Stimulated activated CD4-positive, alpha-beta T cell treated with anti-CD3 and anti-CD28 coated beads, Interleukin-15, amount 100 ng/mL, for 48 hours (primary cell): ENCODE measurements around the gene HOXB5.

Source experiments
- DNase-seq, 2 donors: peaks; one replicate each; pipeline ENCODE4 v3.0.0-alpha.2; 2020; ENCODE audit warnings: low read depth in 2 of 2

Gene HOXB5

GRCh38 chr17:48629411-48629759 is 35.8 kb upstream of the HOXB5 start:
- DNase-seq: no peak

GRCh38 chr17:48628649-48629410 is 35.3 kb upstream of the HOXB5 start:
- no peak for DNase-seq

- DNase-seq: no peak
Observed at GRCh38 chr17:48627623-48628521, 34.3 kb upstream of the HOXB5 start.

- no peak for DNase-seq
Observed at GRCh38 chr17:48627118-48627597, 33.6 kb upstream of the HOXB5 start.

GRCh38 chr17:48626245-48627117 is 32.9 kb upstream of the HOXB5 start, which contains the start of gene HOXB9:
Gene HOXB9, minus strand, starts transcription at chr17:48626358. Its CDS starts 89 bp downstream, at chr17:48626269.
- no peak for DNase-seq

- DNase-seq: no peak
Observed at GRCh38 chr17:48625495-48626244, 32.1 kb upstream of the HOXB5 start.

- DNase-seq: no peak
Observed at GRCh38 chr17:48624544-48625494, 31.2 kb upstream of the HOXB5 start.

GRCh38 chr17:48624118-48624517 is 30.5 kb upstream of the HOXB5 start:
- DNase-seq: no peak

- no peak for DNase-seq
Observed at GRCh38 chr17:48623583-48623982, 30.0 kb upstream of the HOXB5 start.

- no peak for DNase-seq
Observed at GRCh38 chr17:48622857-48623256, 29.3 kb upstream of the HOXB5 start.

- DNase-seq: no peak
Observed at GRCh38 chr17:48621410-48622392, 28.1 kb upstream of the HOXB5 start.

GRCh38 chr17:48620461-48621139 is 27.0 kb upstream of the HOXB5 start:
- no peak for DNase-seq

- no peak for DNase-seq
Observed at GRCh38 chr17:48619826-48620449, 26.4 kb upstream of the HOXB5 start.

- DNase-seq: peak; percentile 62 to 73
Observed at GRCh38 chr17:48618256-48618896, 24.8 kb upstream of the HOXB5 start.

GRCh38 chr17:48617471-48618255 is 24.1 kb upstream of the HOXB5 start:
- no peak for DNase-seq
